Cardiac muscle cell (in vitro differentiated cells and primary cell): ENCODE data around the gene HP1BP3. TPM values are rescaled to one million over a fixed set of nuclear protein-coding genes. Genes with fewer than 3 reads are reported as not detected.

Experiments
- DNase-seq, 2 donors: peaks; one replicate each; pipeline versions ENCODE4 v3.0.0 to v3.0.0-alpha.2; 2010 to 2017; ENCODE audit warnings: low read depth in 1 of 2, low spot score in 1 of 2
- H3K27ac ChIP-seq: fragments of 200-600 bp; sonication (generic); 2 replicates; pipeline ENCODE4 v1.5.1; 2016
- H3K27me3 ChIP-seq: fragments of 200-600 bp; sonication (generic); 2 replicates; pipeline ENCODE4 v1.6.0; 2016; ENCODE audit warnings: control low read depth
- H3K36me3 ChIP-seq: fragments of 200-600 bp; sonication (generic); 2 replicates; pipeline ENCODE4 v1.5.1; 2016; ENCODE audit warnings: control low read depth
- H3K4me1 ChIP-seq: fragments of 200-600 bp; sonication (generic); 2 replicates; pipeline ENCODE4 v1.8.1; 2017; ENCODE audit warnings: low read depth, mild to moderate bottlenecking, mixed run types
- H3K4me3 ChIP-seq: fragments of 200-600 bp; sonication (generic); 2 replicates; pipeline ENCODE4 v1.5.1; 2016; ENCODE audit warnings: mild to moderate bottlenecking
- H3K9me3 ChIP-seq: fragments of 200-600 bp; sonication (generic); 2 replicates; pipeline ENCODE4 v1.5.1; 2017; ENCODE audit warnings: low read depth, mild to moderate bottlenecking, control low read depth
- CTCF ChIP-seq: IDR thresholded peaks from 2 replicates; pipeline ENCODE4 v1.5.1; 2012; ENCODE audit warnings: low read depth, mild to moderate bottlenecking, low read length
- polyA plus RNA-seq: library from polyadenylated mRNA; unstranded; fragments of >200 nt; fragmentation: Nextera tagmentation; extraction: Ambion mirVana; gene quantifications from 2 replicates; pipeline ENCODE4 v1.2.1, GENCODE V29; 2016
- total RNA-seq: library from RNA; depleted of rRNA; stranded (reverse); fragments of >200 nt; gene quantifications from 2 replicates; pipeline ENCODE4 v1.2.3, GENCODE V29; 2016

HP1BP3 gene
- total and polyA plus RNA-seq, 2 experiments from 2014 or later, result 91.0 to 178 TPM

GRCh38 chr1:20732588-20733359, 54.3 kb downstream of the HP1BP3 start, which contains the start of gene SH2D5:
TSS of gene SH2D5 (minus strand) at chr1:20732703. CDS start at chr1:20728044, 4,659 bp downstream.
- Histone ChIP-seq H3K9me3 (no peaks in the 10 kb centered on the region), H3K27me3 (peaks cover 28% of the 10 kb centered on the region), H3K4me1 (no peaks in the 10 kb centered on the region), H3K36me3 (no peaks in the 10 kb centered on the region), H3K27ac (no peak within 1 kb of the TSS), H3K4me3 (peak within 1 kb of the TSS; percentile 51)
- peak; percentile 39 for TF ChIP-seq CTCF
- peak; percentile 75 to 95 for DNase-seq

- TF ChIP-seq CTCF, result no peak
- DNase-seq, result peak; percentile 56 to 84
- Histone ChIP-seq H3K27ac (no peak overlapping the region), H3K36me3 (no peaks in the 10 kb centered on the region), H3K4me3 (peak overlapping the region; percentile 51), H3K27me3 (peaks cover 28% of the 10 kb centered on the region), H3K9me3 (no peaks in the 10 kb centered on the region), H3K4me1 (no peaks in the 10 kb centered on the region)
Measured at GRCh38 chr1:20732071-20732587, 55.0 kb downstream of the HP1BP3 start.

- Histone ChIP-seq H3K4me3 (peak overlapping the region; percentile 51), H3K9me3 (no peaks in the 10 kb centered on the region), H3K4me1 (no peaks in the 10 kb centered on the region), H3K36me3 (no peaks in the 10 kb centered on the region), H3K27me3 (peaks cover 28% of the 10 kb centered on the region), H3K27ac (no peak overlapping the region)
- no peak for TF ChIP-seq CTCF
- peak in 1 of 2 donors; percentile 14 for DNase-seq
Measured at GRCh38 chr1:20731057-20731991, 55.8 kb downstream of the HP1BP3 start.

- Histone ChIP-seq H3K4me3 (no peak overlapping the region), H3K36me3 (no peaks in the 10 kb centered on the region), H3K4me1 (no peaks in the 10 kb centered on the region), H3K27me3 (peaks cover 28% of the 10 kb centered on the region), H3K9me3 (no peaks in the 10 kb centered on the region), H3K27ac (no peak overlapping the region)
- DNase-seq, result peak in 1 of 2 donors; percentile 41
- no peak for TF ChIP-seq CTCF
Measured at GRCh38 chr1:20730690-20731056, 56.4 kb downstream of the HP1BP3 start.

GRCh38 chr1:20729990-20730689, 57.0 kb downstream of the HP1BP3 start:
- Histone ChIP-seq H3K4me3 (no peak overlapping the region), H3K27me3 (peaks cover 28% of the 10 kb centered on the region), H3K27ac (no peak overlapping the region), H3K9me3 (no peaks in the 10 kb centered on the region), H3K4me1 (no peaks in the 10 kb centered on the region), H3K36me3 (no peaks in the 10 kb centered on the region)
- no peak for DNase-seq
- no peak for TF ChIP-seq CTCF
